Endothelial cell of umbilical vein (primary cell): ENCODE measurements around the gene ADCY3. TPM values are rescaled to one million over a fixed set of nuclear protein-coding genes. Genes with fewer than 3 reads are reported as not detected.

Experiments
- BruUV-seq: library from RNA; stranded (reverse); fragments of 400-500 nt; replicated peaks from 2 replicates; lab custom pipeline; 2021; lab: Mats Ljungman, UMichigan
- CTCF ChIA-PET: fragments of 300-600, 350-600 bp; sonication (Branson Sonifier 250); formaldehyde crosslinking; loops from one replicate; lab custom pipeline; 2021; ENCODE audit warnings: antibody characterized with exemption, inconsistent platforms; lab: Charles Lee
- POLR2A ChIA-PET: fragments of 300-600, 350-600 bp; sonication (Branson Sonifier 250); formaldehyde crosslinking; loops from one replicate; lab custom pipeline; 2021; ENCODE audit warnings: antibody characterized with exemption, inconsistent platforms; lab: Charles Lee
- DNase-seq: peaks from one replicate; pipeline ENCODE4 v3.0.0-alpha.2; 2011; ENCODE audit warnings: low read depth, low spot score
- FAIRE-seq: peaks from 2 replicates; lab custom pipeline; 2011; peaks lifted over from hg19 to GRCh38; lab: Jason Lieb, UNC
- H2AFZ ChIP-seq: 2 replicates; pipeline ENCODE4 v1.6.0; 2012; ENCODE audit warnings: low read depth, low read length, control low read depth, inconsistent platforms
- H3K27ac ChIP-seq: 2 replicates; pipeline ENCODE4 v1.5.1; 2011; ENCODE audit warnings: low read depth, mild to moderate bottlenecking, control low read depth, low read length, moderate library complexity; ENCODE audit not compliant: insufficient read depth
- H3K27me3 ChIP-seq, 2 experiments: 2 replicates each; pipeline versions ENCODE4 v1.6.0 to v1.6.1; 2011; ENCODE audit warnings: low read length in 2 of 2, mixed read lengths in 1 of 2; ENCODE audit not compliant: control insufficient read depth in 2 of 2, insufficient read depth in 2 of 2
- H3K36me3 ChIP-seq, 2 experiments: 2 replicates in 1 of 2; 3 replicates in 1 of 2; pipeline ENCODE4 v1.5.1; 2011; ENCODE audit warnings: low read length in 2 of 2, mild to moderate bottlenecking in 1 of 2, moderate library complexity in 1 of 2; ENCODE audit not compliant: control insufficient read depth in 2 of 2, insufficient read depth in 2 of 2; ENCODE audit errors: extremely low read depth in 1 of 2
- H3K4me1 ChIP-seq: 3 replicates; pipeline ENCODE4 v1.5.1; 2011; ENCODE audit warnings: mild to moderate bottlenecking, low read length; ENCODE audit not compliant: control insufficient read depth, insufficient read depth; ENCODE audit errors: extremely low read depth
- H3K4me2 ChIP-seq: 2 replicates; pipeline ENCODE4 v1.6.1; 2011; ENCODE audit warnings: low read length, control low read depth, mixed read lengths; ENCODE audit not compliant: insufficient read depth
- H3K4me3 ChIP-seq, 3 experiments: fragments of 200-600 bp in 1 of 3; sonication (generic), shearing (Covaris generic) in 1 of 3; replicated peaks in 1 of 3; 2 replicates each; pipeline ENCODE4 v1.5.1; 2011 to 2016; ENCODE audit warnings: control low read depth in 3 of 3, low read length in 3 of 3, mild to moderate bottlenecking in 2 of 3, inconsistent platforms in 1 of 3, low read depth in 1 of 3, moderate library complexity in 1 of 3; ENCODE audit not compliant: insufficient read depth in 1 of 3
- H3K79me2 ChIP-seq: 2 replicates; pipeline ENCODE4 v1.6.0; 2012; ENCODE audit warnings: low read length, inconsistent platforms; ENCODE audit not compliant: control insufficient read depth, insufficient read depth
- H3K9ac ChIP-seq: replicated peaks from 2 replicates; pipeline ENCODE3; 2011; ENCODE audit warnings: low read length, control low read depth; ENCODE audit not compliant: insufficient read depth; ENCODE audit errors: extremely low read depth
- H3K9me1 ChIP-seq: replicated peaks from 3 replicates; pipeline ENCODE4 v1.6.0; 2011; ENCODE audit warnings: mild to moderate bottlenecking, low read length; ENCODE audit not compliant: control insufficient read depth, insufficient read depth; ENCODE audit errors: extremely low read depth
- H3K9me3 ChIP-seq: replicated peaks from 2 replicates; pipeline ENCODE4 v1.5.1; 2012; ENCODE audit warnings: low read length, inconsistent platforms; ENCODE audit not compliant: control insufficient read depth, insufficient read depth
- H4K20me1 ChIP-seq: replicated peaks from 2 replicates; pipeline ENCODE3; 2011; ENCODE audit warnings: mild to moderate bottlenecking, low read length; ENCODE audit not compliant: control insufficient read depth, insufficient read depth; ENCODE audit errors: extremely low read depth
- EZH2 ChIP-seq: IDR thresholded peaks from 2 replicates; pipeline ENCODE4 v1.6.1; 2012; ENCODE audit warnings: borderline replicate concordance, low read depth, mild to moderate bottlenecking, moderate library complexity, low read length, inconsistent platforms; ENCODE audit not compliant: severe bottlenecking
- JUN ChIP-seq: IDR thresholded peaks from 2 replicates; pipeline ENCODE4 v1.6.1; 2011; ENCODE audit warnings: borderline replicate concordance, low read depth; ENCODE audit not compliant: insufficient read length, insufficient read depth
- POLR2A ChIP-seq: IDR thresholded peaks from 2 replicates; pipeline ENCODE4 v1.6.1; 2012; ENCODE audit warnings: low read depth, mild to moderate bottlenecking, control low read depth, low read length
- dilution Hi-C: fragments of 300-500 bp; cut with MboI; formaldehyde crosslinking; loops from one replicate; pipeline ENCODE4 v1.15.0; 2019; ENCODE audit warnings: low sequenced_read_pairs; ENCODE audit not compliant: extremely low pct_ligation_motif_present
- intact Hi-C: fragments of 100-400 bp; cut with micrococcal nuclease; formaldehyde crosslinking; loops from one replicate; pipeline ENCODE4 v1.10.0; 2022
- polyA plus RNA-seq, 4 experiments: library from polyadenylated mRNA; depleted of rRNA in 3 of 4; stranded (reverse) in 3 of 4; unstranded in 1 of 4; fragments of >200 nt; gene quantifications; 2 replicates each; pipeline versions ENCODE4 v1.2.1 to v1.2.3, GENCODE V29; 2011 to 2012; ENCODE audit warnings: missing spikeins in 1 of 4
- total RNA-seq: library from RNA; stranded (reverse); gene quantifications from 2 replicates; pipeline ENCODE4 v1.2.3, GENCODE V29; 2021

ADCY3 gene
- total and polyA plus RNA-seq, 2 donors (not counting 3 experiments of a cell fraction or from before 2014, with no cell fraction given), result 54.0 to 61.3 TPM

DNA sequence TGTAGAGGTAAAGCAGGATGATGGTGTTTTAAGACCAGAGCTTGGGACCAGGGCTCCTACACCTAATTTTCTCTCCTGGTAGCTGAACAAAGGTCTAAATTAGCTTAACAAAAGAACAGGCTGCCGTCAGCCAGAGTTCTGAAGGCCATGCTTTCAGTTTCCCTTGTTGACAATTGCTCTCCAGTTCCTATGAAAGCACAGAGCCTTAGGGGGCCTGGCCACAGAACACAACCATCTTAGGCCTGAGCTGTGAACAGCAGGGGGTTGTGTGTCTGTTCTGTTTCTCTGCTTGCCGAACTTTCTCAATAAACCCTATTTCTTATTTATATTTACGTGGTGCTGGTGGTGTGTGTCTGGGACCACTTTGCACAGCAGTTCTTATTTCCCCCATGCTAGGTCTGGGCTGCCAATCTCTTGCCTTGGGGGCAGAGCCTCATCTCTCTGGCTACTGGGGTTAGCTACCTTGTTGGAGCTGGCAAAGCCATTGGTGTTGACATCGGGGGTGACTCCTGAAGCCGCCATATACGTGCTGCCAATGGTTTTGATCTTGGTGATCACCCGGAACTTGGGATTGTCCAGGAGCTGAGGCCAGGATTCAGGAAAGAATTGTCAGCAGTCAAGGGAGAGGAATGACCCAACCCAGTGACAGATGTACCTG lies 97.9 kb downstream of the ADCY3 start:
- no peaks in the 10 kb centered on the region for H3K9me1 ChIP-seq
- H3K4me1 ChIP-seq, result peaks cover 23% of the 10 kb centered on the region
- H3K9ac ChIP-seq, result no peak overlapping the region
- DNase-seq (no peak), FAIRE-seq (no peak)
- ChIA-PET CTCF (interaction anchor here (0.8 to 1.4 kb wide), 4 partner anchors 10 to 412 kb away, joined by 3 to 4 read pairs (median 4); no protein-coding TSS in a partner anchor), POLR2A (no interaction called here)
- no TSS peak for BruUV-seq
- no peak overlapping the region for H3K27ac ChIP-seq
- no peaks in the 10 kb centered on the region for H4K20me1 ChIP-seq
- dilution Hi-C loops, result no loop called here
- TF ChIP-seq POLR2A (peak; percentile 1), JUN (no peak)
- H2AFZ ChIP-seq, result no peak overlapping the region
- no peaks in the 10 kb centered on the region for H3K27me3 ChIP-seq
- H3K9me3 ChIP-seq, result no peaks in the 10 kb centered on the region
- peaks cover 16 to 21% of the 10 kb centered on the region in 2 experiments for H3K36me3 ChIP-seq
- H3K4me3 ChIP-seq, result no peak overlapping the region
- H3K79me2 ChIP-seq, result no peaks in the 10 kb centered on the region
- intact Hi-C loops, result no loop called here
- H3K4me2 ChIP-seq, result no peak overlapping the region

DNA sequence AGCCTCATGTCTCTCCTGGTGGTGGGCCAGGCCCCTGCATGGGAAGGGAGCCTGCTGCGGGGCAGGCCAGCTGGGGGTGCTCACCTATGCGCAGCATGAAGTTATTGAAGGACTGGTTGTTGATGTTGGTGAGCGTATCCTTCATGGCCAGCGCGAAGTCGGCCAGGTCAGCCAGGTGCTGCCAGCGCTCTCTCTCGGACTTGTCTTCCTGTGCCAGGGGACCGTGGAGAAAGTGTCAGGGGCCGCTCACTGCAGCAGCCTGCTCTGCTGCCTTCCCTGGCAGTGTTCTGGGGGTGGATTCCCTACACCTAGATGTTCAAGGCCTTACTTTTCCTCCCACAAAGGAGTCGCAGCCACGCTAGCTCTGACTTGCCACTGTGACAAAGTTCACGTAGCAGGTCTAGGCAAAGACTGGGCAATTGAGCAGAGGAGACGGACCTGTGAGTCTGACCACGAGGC lies 98.6 kb downstream of the ADCY3 start:
- H3K27ac ChIP-seq, result no peak overlapping the region
- ChIA-PET POLR2A (no interaction called here), CTCF (interaction anchor here (0.8 to 1.4 kb wide), 5 partner anchors 9 to 411 kb away, joined by 3 to 5 read pairs (median 4); no protein-coding TSS in a partner anchor)
- H2AFZ ChIP-seq, result no peak overlapping the region
- DNase-seq (no peak), FAIRE-seq (no peak)
- TF ChIP-seq EZH2, result no peak
- no peaks in the 10 kb centered on the region for H3K27me3 ChIP-seq
- no peaks in the 10 kb centered on the region for H3K9me1 ChIP-seq
- no peak overlapping the region for H3K4me2 ChIP-seq
- H3K9ac ChIP-seq, result no peak overlapping the region
- intact Hi-C loops (no loop called here), dilution Hi-C loops (no loop called here)
- H3K36me3 ChIP-seq, result peaks cover 16 to 21% of the 10 kb centered on the region in 2 experiments
- H3K4me1 ChIP-seq, result peaks cover 23% of the 10 kb centered on the region
- H4K20me1 ChIP-seq, result no peaks in the 10 kb centered on the region
- no peak overlapping the region for H3K4me3 ChIP-seq
- H3K79me2 ChIP-seq, result no peaks in the 10 kb centered on the region
- no TSS peak for BruUV-seq
- no peaks in the 10 kb centered on the region for H3K9me3 ChIP-seq
